GM12892 (cell line): ENCODE measurements around the gene DAB1.

Experiments used
- POLR2AphosphoS5 ChIP-seq: IDR thresholded peaks from 2 replicates; pipeline ENCODE4 v1.6.1; 2011; ENCODE audit warnings: low read depth, low read length, control low read depth
- TAF1 ChIP-seq: IDR thresholded peaks from 2 replicates; pipeline ENCODE4 v1.6.1; 2011; ENCODE audit warnings: low read depth, mild to moderate bottlenecking, control low read depth, low read length, borderline replicate concordance

- TF ChIP-seq POLR2AphosphoS5 (no peak), TAF1 (no peak)
Measured at GRCh38 chr1:57400048-57400447, 23.8 kb downstream of the DAB1 start.
